Type B pancreatic cell (in vitro differentiated cells): ENCODE measurements around the gene ST8SIA5. TPM values are rescaled to one million over a fixed set of nuclear protein-coding genes. Genes with fewer than 3 reads are reported as not detected.

Source experiments
- DNase-seq: peaks from one replicate; pipeline ENCODE4 v3.0.0; 2021; ENCODE audit warnings: mixed read lengths; ENCODE audit not compliant: unreplicated experiment; ENCODE audit errors: extremely low spot score
- H3K27ac Mint-ChIP-seq: 2 replicates; pipeline ENCODE4 v1.8.0; 2021; ENCODE audit warnings: mild to moderate bottlenecking, mixed read lengths
- H3K27me3 Mint-ChIP-seq: 2 replicates; pipeline ENCODE4 v1.8.0; 2021; ENCODE audit warnings: mixed read lengths
- H3K36me3 Mint-ChIP-seq: 2 replicates; pipeline ENCODE4 v1.8.0; 2021; ENCODE audit warnings: mixed read lengths
- H3K4me1 Mint-ChIP-seq: one replicate; pipeline ENCODE4 v1.8.0; 2021; ENCODE audit warnings: mixed read lengths; ENCODE audit not compliant: unreplicated experiment
- H3K4me3 Mint-ChIP-seq: 2 replicates; pipeline ENCODE4 v1.8.0; 2021; ENCODE audit warnings: mild to moderate bottlenecking, mixed read lengths
- H3K9me3 Mint-ChIP-seq: 2 replicates; pipeline ENCODE4 v1.8.0; 2021; ENCODE audit warnings: mixed read lengths
- total RNA-seq: library from RNA; stranded (reverse); gene quantifications from 2 replicates; pipeline ENCODE4 v1.2.1, GENCODE V29; 2021; ENCODE audit warnings: low replicate concordance
- TF ChIP-seq, protein P1 (sequence below): fragments of 200-600 bp; sonication (generic); conservative IDR thresholded peaks from 2 replicates; pipeline ENCODE4 v1.5.0; 2021; ENCODE audit warnings: antibody characterized with exemption, mild to moderate bottlenecking

ST8SIA5 gene
- total RNA-seq, 1 donor from 2014 or later = 0.94 TPM

DNA sequence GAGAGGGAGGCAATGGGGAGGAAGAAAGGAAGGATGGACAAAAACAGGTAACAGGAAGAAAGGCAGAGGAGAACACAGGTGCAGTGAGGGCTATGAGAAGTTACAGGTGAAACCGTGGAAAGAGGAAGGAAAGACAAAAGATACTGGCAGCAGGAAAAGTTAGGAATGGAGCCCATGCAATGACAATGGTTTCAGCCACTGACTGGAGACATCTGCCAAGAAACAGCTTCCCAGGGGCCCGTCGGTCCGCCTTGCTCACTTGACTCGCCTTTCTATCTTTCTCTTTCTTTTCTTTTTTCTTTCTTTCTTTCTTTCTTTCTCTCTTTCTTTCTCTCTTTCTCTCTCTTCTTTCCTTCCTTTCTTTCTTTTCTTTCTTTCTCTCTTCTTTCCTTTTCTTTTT lies 37.5 kb downstream of the ST8SIA5 start:
- H3K27me3 Mint-ChIP-seq = peaks cover 28% of the 10 kb centered on the region
- H3K36me3 Mint-ChIP-seq = no peaks in the 10 kb centered on the region
- TF ChIP-seq, protein P1, sequence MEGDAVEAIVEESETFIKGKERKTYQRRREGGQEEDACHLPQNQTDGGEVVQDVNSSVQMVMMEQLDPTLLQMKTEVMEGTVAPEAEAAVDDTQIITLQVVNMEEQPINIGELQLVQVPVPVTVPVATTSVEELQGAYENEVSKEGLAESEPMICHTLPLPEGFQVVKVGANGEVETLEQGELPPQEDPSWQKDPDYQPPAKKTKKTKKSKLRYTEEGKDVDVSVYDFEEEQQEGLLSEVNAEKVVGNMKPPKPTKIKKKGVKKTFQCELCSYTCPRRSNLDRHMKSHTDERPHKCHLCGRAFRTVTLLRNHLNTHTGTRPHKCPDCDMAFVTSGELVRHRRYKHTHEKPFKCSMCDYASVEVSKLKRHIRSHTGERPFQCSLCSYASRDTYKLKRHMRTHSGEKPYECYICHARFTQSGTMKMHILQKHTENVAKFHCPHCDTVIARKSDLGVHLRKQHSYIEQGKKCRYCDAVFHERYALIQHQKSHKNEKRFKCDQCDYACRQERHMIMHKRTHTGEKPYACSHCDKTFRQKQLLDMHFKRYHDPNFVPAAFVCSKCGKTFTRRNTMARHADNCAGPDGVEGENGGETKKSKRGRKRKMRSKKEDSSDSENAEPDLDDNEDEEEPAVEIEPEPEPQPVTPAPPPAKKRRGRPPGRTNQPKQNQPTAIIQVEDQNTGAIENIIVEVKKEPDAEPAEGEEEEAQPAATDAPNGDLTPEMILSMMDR = no peak
- H3K4me1 Mint-ChIP-seq = no peaks in the 10 kb centered on the region
- H3K9me3 Mint-ChIP-seq = no peaks in the 10 kb centered on the region
- no peak overlapping the region for H3K27ac Mint-ChIP-seq
- H3K4me3 Mint-ChIP-seq = no peak overlapping the region
- no peak for DNase-seq

DNA sequence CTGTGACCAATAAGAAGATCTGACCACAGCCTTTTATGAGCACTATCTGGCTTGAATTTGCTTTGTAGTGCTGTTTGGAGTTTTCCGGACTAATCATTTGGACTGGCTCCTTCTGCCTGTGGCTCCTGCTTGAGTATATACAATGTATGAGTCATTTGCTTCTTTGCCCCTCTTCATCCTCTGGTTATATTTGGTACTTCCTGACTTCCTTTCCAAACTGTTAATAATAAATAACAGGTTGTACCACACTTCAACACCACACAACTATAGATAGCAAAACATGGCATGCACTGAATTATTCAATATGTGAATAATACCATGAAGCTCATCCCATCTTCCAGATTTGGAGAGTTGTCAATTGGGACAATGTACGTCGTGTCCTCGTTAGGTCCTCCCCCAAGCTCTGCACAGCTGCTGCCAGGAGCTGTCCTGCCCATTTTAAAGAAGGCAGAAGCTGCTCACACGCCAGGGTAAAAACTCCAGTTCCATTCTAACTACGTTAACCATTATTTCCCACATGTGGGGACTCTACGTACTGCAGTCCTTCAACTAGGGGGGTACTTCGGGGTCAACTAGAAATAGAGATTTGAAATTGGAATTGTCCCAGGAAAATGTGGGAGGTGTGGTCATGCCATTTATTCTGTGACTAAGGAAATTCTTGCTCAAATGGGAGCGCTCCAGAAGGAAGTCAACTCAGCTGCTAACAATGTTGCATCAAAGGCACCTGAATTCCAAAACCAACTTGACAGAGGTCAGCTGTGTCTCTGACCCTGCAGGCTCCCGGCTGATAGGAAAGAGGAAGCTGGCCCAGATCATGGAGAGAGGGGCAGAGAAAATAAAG lies 38.1 kb downstream of the ST8SIA5 start:
- Mint-ChIP-seq H3K4me1 (no peaks in the 10 kb centered on the region), H3K4me3 (no peak overlapping the region), H3K9me3 (no peaks in the 10 kb centered on the region), H3K36me3 (no peaks in the 10 kb centered on the region), H3K27me3 (peaks cover 28% of the 10 kb centered on the region), H3K27ac (no peak overlapping the region)
- TF ChIP-seq, protein P1 = no peak
- DNase-seq = no peak

DNA sequence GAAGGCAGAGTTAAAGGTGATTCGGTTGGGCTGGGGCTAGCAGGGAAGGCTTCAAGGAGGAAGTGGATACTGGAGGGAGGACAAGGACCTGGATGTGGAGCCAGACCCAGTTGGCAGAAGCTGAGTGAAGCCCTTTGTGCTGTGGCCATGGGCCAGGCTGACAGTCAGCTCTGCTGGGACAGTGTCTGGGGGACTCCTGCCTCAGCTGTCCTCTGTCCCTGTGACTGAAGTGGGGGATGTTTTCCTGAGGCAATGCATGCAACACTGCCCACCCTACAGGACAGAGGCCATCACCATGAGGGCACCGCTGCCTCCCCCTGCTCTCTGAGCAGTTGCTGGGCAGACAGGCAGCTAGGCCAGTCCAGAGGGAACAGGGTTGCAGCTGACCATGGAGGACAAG lies 40.0 kb downstream of the ST8SIA5 start:
- Mint-ChIP-seq H3K27me3 (peaks cover 28% of the 10 kb centered on the region), H3K27ac (no peak overlapping the region), H3K4me1 (no peaks in the 10 kb centered on the region), H3K4me3 (no peak overlapping the region), H3K36me3 (no peaks in the 10 kb centered on the region), H3K9me3 (no peaks in the 10 kb centered on the region)
- TF ChIP-seq, protein P1 = no peak
- no peak for DNase-seq

DNA sequence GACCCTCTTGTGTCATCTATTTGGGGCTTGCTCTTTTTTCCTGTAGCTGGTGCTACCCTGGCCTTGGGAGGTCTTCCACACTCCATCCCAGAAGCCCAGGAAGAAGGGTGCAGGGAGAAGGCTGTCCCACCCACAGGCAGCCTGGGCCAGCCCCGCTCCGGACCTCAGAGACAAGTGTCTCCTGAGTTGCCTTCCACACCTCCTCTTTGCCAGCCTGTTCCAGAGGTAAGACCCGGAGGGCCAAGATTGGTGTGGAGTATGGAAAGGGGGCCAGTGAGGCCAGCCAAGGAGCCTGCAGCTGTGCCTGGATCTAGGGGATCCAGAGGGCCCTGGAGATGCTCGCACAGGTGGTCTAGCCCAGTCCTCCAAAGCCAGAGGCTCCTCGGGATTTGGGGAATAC lies 40.5 kb downstream of the ST8SIA5 start:
- TF ChIP-seq, protein P1 = no peak

DNA sequence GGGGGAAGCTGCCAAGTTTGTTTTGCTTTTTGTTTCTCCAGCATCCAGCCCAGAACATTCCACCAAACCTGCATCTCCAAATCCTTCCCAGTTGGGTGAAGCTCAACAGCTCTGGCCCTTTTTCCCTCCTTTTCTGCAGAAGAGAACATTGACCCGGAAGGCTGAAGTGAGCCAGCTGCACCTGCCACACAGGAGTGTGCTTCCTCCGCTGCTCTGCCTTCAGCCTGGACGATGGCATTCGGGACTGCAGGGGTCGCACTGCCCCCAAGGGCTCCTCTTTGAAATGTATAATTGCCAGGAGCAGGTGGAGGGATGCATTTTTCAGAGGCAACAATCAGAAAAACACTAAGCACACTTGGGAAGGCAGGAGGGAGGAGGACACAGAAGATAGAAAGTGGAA lies 41.8 kb downstream of the ST8SIA5 start:
- Mint-ChIP-seq H3K27ac (no peak overlapping the region), H3K36me3 (no peaks in the 10 kb centered on the region)

More for the DNA sequence above, 40.5 kb downstream of the ST8SIA5 start:
- Mint-ChIP-seq H3K36me3 (no peaks in the 10 kb centered on the region), H3K27me3 (peaks cover 26% of the 10 kb centered on the region), H3K4me3 (no peak overlapping the region), H3K4me1 (peaks cover 2% of the 10 kb centered on the region), H3K27ac (no peak overlapping the region), H3K9me3 (no peaks in the 10 kb centered on the region)
- no peak for DNase-seq

More for the DNA sequence above, 41.8 kb downstream of the ST8SIA5 start:
- no peak for DNase-seq
- TF ChIP-seq, protein P1 = no peak
- H3K9me3 Mint-ChIP-seq = no peaks in the 10 kb centered on the region
- H3K4me1 Mint-ChIP-seq = peaks cover 5% of the 10 kb centered on the region
- peaks cover 27% of the 10 kb centered on the region for H3K27me3 Mint-ChIP-seq
- no peak overlapping the region for H3K4me3 Mint-ChIP-seq
